ENCODE measurements around the gene MSRB1.
"Not testable (repeated sequence)": the region's sequence is repeated elsewhere in the genome, so short reads cannot be mapped to it uniquely, and the experiment has no call there.

MSRB1 gene

DNA sequence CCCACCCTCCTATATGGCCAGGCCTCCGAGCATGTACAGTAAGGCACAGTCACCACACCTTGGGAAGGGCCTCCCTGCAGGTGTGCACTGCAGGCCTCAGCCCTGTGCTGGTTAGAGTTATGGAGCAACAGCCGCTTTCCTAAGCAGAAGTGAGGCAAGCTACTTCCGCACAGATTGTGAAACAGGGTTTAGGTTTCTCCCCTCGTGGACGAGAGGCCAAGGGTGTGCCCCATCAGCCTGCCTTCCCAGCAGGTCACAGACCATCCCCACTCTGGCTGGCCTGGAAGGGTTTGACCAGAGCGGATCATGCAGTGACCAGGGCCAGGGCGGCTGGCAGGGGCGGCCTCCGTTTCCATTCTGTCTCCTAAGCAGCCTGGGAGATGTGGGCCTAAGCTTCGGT is 4.7 kb downstream of the MSRB1 start:
- no peak for DNase-seq

DNA sequence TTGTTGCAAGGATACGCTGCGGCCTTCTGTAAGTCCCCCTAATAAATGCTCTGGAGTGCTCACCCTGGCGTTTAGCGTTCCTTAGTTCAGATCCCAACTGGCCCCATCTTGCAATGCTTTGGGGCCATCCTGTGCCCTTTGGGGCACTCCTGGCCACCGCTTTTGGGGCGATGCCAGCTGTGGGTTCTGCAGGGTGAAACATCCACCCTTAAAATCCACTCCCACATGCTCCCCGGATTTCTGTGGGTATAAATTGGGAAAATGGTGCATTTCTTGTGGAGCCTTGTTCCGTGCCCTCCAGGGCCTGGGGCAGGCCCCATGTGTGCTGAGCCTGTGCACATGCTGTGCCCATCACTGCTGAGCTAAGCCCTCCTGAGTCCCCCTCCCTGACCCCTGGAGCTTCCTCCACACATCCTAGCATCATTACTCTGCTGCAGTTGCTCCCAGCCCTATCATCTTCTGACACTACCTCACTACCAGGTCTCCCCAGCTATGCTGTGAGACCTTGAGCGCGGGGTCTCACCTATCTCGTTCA is 6.0 kb downstream of the MSRB1 start:
- DNase-seq, result no peak

DNA sequence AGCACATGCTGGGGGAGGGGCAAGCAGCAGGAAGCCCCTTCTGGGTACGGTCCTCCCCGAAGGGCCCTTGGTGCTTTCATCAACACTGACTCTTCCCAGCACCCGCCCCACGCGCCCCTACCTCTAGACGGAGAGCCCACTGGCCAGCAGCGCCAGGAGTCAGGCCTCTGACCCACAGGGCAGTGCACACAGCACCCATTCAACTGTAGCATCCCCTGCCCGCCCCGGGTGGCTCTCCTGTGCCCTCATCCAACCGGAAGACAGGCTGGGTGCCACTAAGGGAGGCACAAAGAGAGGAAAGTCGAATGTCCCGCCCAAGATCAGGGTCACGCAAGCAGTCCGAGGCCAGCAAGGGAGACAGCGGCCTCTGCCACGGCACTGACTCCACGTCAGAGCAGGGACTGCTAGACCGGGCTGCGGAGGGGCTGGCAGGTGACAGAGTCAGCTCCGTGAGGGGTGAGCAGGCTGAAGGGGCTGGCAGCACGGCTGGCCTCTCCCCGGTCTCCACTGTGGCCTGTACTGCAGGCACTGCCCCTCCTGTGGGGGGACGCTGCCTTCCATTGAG is 9.8 kb downstream of the MSRB1 start:
- no peak for DNase-seq

DNA sequence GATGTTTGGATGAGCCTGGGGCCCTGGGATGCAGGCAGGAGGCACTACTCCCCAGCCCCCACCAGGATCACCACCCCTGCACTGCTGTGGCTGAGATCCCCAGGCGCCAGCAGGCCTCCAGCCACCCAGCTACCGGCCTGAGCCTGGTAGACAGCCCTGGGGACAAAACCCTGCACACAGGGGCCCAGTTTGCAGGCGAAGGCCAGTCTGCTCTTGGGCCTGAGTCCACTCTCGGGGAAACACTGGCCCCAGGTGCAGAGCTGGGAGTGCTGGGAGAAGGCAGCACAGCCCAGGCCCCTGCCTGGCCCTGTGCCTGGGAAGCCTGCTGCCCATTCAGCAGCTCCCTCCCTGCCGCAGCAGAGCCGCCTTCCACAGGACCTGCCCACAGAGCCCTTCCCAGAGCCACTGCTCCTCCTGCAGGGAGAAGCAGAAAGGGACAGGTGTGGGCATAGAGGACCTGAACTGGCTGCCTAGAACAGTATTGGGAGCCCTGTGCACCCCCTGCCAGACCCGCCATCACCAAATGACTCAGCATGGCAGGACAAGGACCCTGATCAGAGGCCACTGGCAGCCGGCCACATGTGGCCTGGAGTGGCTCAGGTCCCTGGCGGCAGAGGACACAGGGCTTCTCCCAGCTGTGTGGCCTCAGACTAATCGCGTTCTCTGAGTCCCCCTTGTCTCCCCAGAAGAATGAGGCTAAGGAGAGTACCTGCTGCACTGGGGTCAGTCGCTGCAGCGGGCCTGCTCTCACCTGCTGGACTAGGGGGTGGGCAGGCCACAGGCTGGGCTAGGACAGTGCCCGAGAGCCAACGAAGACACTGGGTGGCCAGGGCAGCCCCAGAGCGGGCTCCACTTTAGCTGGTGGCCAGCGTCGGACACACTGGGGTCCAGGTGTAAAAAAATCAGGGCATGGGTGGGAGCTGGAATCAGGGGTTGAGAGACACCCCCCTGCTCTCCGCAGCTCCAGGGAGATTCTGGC is 10.7 kb downstream of the MSRB1 start:
- DNase-seq, result no peak

DNA sequence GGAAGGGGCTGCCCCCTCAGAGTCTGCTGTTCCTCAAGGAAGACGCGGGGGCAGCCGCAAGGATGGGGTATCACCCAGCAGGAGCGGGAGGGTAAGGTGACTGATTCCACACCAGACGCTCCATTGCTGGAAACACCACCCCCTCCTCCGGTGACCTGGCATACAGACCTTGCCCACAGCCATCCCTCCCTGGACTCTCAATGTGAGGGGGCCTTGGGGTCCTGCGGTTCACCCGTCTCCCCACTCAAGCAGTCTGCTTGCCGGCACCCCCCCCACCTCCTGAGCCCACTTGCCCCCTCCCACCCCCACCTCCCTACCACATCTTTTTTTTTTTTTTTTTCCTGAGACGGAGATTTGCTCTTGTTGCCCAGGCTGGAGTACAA is 12.7 kb downstream of the MSRB1 start:
- no peak for DNase-seq

DNA sequence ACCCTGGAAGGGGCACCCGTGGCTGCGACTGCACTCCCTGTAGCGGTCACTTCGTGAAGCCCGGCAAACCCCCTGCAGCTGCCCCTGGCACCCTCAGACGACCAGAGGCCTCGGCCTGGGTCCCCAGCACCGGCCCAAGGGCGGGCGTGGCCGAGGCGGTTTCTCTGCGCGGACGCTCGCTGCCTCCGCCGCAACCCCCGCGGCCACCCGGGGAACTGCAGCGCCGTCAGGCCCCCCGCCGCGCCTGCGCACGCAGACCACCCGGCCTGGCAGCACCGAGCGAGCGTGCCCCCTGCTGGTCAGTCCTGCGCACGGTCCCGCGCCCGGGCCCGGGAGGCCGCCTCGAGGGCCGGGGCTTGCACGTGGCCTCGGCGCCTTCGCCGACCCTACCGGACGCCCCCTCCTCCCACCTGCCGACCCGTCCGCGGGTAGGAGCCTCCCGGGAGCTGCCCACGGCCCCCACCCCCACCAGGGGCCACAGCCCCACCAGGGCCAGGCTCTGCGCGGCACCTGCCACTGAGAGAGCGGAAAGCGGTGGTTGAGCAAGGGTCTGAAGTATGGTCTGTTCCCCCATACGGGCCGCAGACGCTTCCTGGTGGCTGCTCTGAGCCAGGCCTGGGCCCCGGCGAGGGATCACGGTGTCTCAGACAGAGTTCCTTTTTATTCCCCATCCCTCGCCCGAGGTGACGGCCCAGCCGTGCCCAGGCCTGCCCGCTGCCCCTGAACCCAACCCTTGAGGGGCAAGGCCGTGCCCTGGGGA is 13.2 kb downstream of the MSRB1 start:
- peak; percentile 92 for DNase-seq

DNA sequence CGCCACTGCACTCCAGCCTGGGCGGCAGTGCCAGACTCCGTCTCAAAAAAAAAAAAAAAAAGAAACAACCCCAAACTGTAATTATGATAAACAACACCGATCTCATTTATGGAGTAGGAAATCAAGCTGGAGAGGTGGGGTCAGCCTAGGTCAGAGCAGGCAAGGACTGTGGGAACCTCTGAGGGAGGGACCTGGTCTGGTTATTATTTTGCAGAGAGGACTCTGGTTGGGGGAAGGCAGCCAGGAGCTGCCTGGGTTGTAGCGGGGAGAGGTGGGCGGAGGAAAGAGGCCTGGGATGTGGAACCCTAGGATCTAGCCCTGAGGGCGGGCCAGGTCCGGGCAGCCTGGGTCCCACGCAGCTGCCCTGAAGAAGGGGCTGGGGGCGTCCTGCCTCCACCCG is 13.9 kb downstream of the MSRB1 start:
- DNase-seq, result peak; percentile 19

DNA sequence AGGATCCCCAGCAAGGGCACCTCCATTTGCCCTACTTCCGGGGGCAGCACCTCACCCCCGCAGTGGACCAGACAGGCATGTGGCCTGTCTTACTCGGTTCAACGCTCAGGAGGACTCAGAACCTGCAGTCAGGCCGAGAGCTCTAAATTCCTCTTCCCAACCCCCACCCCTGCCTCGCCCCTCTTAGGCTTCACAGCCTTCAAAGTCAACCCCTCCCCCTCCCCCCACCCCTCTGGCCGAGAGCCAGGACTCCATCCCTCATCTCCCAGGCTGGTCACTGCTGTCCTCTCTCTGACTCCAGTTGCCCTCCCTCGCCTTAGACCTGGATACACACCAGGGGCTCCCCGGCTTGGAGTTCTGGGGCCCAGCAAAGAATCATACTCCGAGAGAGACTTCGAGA is 16.7 kb downstream of the MSRB1 start:
- no peak for DNase-seq

DNA sequence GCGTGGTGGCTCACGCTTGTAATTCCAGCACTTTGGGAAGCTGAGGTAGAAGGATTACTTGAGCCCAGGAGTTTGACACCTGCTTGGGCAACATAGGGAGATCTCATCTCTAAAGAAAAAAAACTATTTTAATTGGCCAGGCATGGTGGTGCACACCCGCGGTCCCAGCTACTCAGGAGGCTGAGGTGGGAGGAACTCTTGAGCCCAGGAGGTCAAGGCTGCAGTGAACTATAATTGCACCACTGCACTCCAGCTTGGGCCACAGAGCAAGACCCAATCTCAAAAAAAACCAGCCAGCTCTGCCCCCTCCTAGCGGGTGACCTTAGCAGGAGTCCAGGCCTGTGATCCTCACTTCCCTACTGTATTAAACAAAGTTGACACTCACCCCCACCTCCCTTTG is 18.9 kb downstream of the MSRB1 start:
- no peak for DNase-seq

DNA sequence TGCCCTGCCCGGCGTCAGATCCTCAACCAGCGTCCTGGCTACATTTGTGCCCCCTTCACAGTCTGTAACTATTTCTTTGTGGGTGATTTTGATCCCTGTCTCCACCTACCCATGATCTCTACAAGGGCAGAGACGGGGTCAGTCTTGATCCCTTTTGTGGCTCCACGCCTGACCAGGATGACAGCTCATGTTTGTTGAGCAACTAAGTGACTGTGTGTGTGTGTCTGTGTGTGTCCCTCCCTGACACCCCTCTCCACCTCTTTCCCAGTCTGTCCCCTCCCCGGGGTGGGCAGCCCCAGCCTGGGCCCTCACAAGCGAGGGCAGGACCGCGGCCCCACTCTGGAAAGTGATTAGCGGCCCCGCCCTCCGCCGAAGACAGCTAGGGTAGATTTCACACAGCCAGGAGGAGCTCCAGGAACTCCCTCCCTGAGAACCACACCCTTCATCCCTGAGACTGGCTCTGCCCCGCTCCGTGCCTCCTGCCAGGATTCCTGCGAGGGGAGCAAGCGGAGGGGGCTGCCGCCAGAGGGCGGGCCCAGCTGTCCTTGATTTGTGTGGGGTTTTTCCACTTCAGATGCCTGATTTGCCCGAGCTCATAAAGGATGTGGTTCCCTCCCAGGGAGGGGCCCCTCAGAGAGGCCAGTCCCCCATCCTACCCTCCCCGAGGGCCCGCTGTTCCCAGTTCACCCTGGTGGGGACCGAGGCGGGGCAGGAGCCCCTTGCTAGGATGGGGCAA is 19.5 kb downstream of the MSRB1 start:
- DNase-seq, result no peak

DNA sequence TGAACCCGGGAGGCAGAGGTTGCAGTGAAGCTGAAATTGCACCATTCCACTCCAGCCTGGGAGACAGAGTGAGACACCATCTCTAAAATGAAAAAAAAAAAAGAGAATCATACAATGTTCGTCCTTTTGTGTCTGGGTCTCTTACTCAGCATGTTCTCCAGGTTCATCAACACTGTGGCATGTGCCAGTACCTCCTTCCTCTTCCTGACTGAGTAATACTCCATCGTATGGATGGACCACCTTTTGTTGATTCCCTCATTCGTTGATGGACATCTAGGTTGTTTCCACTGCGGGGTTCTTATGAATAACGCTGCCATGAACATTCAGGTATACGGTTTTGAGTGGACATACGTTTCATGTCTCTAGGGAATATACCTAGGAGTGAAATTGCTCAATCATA is 20.6 kb downstream of the MSRB1 start:
- no peak for DNase-seq

DNA sequence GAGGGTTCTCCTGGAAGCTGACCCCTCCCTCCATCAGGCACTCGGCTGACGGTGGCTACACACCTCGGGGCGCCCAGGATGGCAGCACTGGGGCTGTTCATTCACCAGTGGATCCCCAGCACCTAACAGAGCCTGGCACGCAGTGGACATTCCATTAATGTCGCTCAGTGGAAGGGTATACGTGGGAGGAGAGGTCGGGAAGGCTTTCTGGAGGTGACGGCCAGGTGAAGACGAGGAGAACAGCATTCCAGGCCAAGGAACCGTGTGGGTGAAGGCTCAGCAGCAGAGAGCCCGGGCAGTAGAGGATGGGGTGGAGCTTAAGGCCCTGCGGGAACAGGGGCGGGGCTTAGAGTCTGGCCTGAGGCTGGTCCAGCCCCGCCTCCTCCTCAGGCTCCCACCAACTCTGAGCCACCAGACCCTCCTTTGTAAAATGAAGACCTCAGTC is 22.2 kb downstream of the MSRB1 start:
- DNase-seq, result no peak

DNA sequence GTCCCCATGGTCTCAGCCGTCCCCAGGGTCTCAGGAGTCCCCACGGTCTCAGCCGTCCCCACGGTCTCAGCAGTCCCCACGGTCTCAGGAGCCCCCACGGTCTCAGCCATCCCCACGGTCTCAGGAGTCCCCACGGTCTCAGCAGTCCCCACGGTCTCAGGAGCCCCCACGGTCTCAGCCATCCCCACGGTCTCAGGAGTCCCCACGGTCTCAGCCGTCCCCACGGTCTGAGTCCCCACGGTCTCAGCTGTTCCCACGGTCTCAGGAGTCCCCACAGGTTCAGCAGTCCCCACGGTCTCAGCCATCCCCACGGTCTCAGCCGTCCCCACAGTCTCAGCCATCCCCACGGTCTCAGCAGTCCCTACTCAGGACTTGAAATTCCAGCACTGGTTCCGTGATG is 22.9 kb downstream of the MSRB1 start:
- DNase-seq, result not testable (repeated sequence)

DNA sequence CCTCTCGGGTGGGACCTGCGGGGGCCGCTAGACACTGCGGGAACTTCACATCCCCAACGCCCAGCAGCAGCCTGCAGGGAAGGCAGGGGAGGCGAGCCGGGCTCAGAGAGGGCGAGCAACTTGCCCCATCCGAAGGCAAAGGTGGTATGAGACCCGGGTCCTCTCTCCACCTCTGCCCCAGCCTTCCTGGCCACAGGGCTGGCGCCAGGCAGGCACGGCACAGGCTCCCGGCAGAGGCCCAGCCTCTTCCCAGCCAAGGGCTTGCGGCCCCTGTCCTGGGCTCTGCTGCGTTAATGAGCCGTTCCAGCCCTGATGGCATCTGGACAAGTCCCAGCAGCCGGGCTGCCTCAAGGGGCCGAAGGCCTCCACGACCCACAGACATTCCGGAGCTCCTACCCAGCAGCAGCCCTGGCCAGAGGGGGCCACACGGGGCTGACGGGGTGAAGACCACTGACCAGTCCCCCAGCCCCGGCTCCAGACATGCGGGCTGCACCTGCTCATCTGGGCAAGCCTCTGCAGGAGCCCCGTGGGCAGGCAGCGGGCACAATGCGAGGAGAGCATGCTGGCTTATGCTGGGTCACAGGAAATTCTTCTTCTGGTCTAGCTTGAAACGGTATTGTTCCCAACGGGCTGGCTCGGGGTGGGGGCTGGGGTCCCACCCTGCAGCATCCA is 23.5 kb downstream of the MSRB1 start:
- DNase-seq, result no peak

DNA sequence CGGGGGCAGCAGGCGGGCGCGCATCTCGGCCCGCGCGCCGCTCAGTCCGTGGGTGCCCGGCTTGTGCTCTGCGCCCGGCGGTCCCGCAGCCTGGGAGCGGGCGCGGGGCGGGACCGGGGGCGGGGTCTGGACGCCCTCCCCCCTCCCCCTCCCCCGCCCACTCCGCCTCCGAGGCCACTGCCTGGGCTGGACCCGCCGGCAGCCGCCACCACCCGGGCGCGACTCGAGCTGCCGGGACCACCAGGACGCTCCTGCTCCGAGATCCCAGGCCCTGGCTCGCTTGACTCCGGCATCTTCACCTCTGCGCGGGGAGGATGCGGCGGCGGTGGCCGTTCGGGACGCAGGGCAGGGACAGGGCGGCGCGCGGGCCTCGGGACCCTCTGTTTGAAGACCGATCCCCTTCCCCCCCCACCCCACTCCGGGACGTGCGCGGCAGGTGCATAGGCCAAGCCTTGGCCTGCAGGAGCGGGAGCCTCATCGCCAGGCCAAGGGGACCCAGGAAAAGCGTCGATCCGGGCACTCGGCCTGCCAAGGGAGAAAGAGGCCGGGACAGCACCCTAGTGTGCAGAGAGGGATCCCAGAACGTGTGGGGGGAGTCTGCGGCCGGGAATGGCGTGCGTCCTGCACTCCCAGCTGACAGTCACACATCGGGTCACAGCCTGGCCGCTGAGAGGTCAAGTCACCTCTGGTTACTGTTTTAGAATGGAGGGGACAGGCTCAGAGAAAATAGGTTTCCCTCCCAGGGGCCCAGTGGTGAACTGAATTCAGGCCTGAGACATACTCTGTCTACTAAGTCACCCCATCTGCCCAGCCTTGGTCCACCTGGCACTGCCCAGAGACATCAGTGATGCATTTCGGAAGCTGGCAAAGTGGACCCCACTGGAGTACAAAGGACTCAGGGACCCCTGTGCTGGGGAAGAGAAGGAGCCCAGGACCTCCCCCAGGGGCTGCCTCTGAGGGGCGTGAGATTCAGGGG is 24.4 kb downstream of the MSRB1 start, which contains the start of gene HS3ST6:
Gene HS3ST6 (minus strand): TSS at position 65 of the 976 bp plus-strand sequence. CDS start 92 bp downstream, outside the sequence.
- no peak for DNase-seq

DNA sequence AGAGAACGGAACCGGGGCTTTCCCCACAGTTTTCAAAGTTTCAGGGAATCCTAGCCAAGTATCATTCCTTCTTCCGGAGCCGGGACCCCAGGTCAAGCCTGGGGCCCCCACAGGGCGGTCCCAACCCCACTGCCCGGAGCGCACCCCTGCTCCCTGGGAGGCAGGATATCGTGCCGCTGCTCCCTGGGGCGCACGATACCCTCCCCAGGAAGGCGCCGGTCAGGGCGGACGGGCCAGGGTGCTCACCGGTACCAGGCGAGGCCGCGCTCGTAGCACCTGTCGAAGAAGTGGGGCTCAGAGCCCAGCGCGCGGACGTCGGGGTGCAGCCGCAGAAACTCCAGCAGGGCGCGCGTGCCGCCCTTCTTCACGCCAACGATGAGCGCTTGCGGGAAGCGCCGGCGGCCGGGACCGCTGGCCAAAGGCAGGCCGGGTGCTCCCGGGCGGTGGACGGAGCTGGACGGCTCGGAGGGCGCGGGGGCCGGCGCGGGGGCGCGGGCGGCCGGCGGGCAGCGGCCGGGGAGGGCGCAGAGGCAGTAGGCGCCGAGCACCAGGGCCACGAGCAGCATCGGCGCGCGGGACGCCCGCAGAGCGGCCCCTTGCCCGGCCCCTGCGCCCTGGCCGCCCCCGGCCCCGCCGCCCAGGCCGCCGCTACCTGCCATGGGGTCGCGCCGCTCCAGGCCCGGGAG is 25.2 kb downstream of the MSRB1 start:
- DNase-seq, result no peak

DNA sequence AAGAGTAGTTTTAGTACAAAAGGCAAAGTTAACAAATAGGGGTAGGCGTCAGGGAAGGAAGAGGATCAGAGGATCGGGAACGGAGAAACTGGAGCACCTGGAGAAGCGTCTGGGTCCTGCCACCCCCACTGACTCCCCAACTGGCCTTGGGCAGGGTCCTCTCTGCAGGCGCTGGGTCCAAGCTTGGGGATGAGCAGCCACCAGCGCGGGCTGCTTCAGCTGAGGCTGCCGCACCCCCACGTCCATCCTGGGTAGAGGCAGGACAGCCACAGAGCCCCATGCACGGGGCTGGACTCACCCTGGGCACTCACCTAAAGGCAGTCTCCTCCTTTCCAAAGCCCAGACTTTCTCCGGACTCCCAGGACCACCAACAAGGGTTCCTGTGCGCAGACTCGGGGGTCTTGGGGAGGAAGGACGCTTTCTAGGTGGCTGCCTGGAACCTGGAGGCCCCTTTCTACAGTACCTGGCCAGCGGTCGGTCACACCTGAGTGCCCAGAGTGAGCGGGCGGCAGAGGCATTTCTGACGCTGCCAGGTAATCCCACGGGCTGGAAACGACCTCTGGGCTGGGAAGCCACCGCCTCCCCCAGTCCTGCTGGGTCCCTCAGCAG is 25.8 kb downstream of the MSRB1 start:
- no peak for DNase-seq

DNA sequence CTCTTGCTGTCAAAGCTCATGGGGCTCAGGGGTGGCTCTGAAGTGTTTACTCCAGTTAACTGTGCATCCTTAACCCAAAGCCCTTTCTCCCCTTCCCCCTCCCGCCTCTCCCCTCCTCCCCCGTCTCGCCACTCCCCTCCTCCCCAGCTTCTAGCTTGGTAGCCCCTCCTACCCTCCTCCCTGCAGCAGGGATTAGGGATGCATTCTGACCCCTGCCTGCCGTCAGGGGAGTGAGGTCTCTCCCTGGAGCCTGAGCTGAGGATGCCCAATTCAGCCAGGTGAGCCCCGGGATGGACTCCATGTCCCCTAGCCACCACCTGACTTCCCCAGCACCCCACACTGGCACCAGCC is 26.4 kb downstream of the MSRB1 start:
- no peak for DNase-seq

DNA sequence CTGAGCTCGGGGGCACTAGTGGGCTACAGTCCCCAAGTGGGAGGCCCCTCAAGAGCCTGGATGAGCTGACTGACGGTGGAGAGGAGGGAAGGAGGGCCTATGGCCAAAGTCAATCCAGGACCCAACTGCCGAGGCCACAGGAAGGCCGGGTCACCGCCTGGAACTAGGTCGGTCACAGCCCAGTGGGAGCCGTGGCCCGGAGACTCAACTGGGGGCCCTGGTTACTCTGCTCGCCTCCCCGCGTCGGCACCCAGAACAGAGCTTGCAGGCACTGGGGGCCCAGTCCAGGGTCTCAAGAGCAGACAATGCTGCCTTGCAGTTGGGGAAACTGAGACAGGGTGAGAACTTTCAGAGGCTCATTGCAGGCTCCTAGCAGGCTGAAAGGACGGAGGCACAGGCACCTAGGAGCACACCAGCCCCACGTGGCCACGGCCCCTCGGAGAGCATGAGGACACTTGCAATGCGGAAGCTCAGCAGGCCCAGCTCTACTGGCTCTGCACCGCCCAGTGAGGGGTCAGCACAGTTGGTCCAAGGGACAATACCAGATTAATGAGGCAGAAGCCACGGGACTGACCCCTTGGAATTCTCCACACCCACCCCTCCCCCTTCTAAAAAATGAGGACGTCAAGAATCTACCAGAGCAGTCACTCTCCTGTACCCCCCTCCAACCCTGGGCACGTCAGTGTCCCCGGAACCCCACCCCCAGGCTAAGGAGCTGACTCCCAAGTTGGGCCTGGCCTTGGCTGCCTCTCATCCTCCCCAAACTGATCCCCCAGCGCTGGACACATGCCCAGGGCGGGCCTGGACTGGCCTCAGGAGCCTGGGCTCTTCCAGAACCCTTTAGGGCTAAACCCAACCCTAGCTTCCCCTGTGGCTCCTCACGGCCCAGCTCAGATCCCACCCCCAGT is 27.0 kb downstream of the MSRB1 start:
- DNase-seq, result no peak
